Measurements from ENCODE around the gene TMC2. TPM values are rescaled to one million over a fixed set of nuclear protein-coding genes. Genes with fewer than 3 reads are reported as not detected.

The TMC2 gene
- polyA plus RNA-seq, 2 of the 4 experiments (the other 2 are of a cell fraction): not detected

GRCh38 chr20:2604506-2604835 lies 68.1 kb downstream of the TMC2 start (continued):
- TF ChIP-seq PBX3 (IDR thresholded peaks at IDR 0.05): no peak
- TF ChIP-seq GATA3 (IDR thresholded peaks at IDR 0.05; ENCODE audit: borderline replicate concordance): no peak
- no peak for TF ChIP-seq BHLHE40 (IDR thresholded peaks at IDR 0.05; ENCODE audit: low read depth, low read length)
- no peak for TF ChIP-seq FOXS1 (CRISPR knock-in tag; IDR thresholded peaks at IDR 0.05)
- TF ChIP-seq HOXB13 (CRISPR knock-in tag; IDR thresholded peaks at IDR 0.05; ENCODE audit: low read depth): no peak
- no peak for TF ChIP-seq EP300 (IDR thresholded peaks at IDR 0.05)
- TF ChIP-seq NPAS2 (CRISPR knock-in tag; IDR thresholded peaks at IDR 0.05; ENCODE audit: borderline replicate concordance): no peak
- no peak for TF ChIP-seq SREBF2 (IDR thresholded peaks at IDR 0.05)
- TF ChIP-seq POLR2AphosphoS2 (conservative IDR thresholded peaks at IDR 0.05; ENCODE audit: low read length): no peak

- no peak overlapping the region for H3K4me3 ChIP-seq
- ChIA-PET POLR2A (no interaction called here), CTCF (interaction anchor here (0.6 to 0.9 kb wide), 4 partner anchors 40 to 82 kb away, joined by 3 to 4 read pairs (median 3); no protein-coding TSS in a partner anchor)
- no peak for FAIRE-seq
- WGBS (ENCODE audit: missing lambda C conversion rate): 0% methylated on average over 1 of the region's 1 CpG
- ATAC-seq: no peak
- H3K9me3 ChIP-seq: peaks cover 23% of the 10 kb centered on the region
- DNase-seq (ENCODE audit: low read depth in 1 of 2, low spot score in 1 of 2): no peak
- no peak overlapping the region for H3K4me2 ChIP-seq
- TF ChIP-seq JUN (IDR thresholded peaks at IDR 0.05) (no peak), CHD2 (IDR thresholded peaks at IDR 0.05; ENCODE audit: low read length, partially characterized antibody) (no peak), EP300 (IDR thresholded peaks at IDR 0.05) (no peak), RFX5 (IDR thresholded peaks at IDR 0.05) (no peak), RCOR1 (IDR thresholded peaks at IDR 0.05; ENCODE audit: low read depth, low read length) (no peak), FOSL2 (IDR thresholded peaks at IDR 0.05) (no peak), FOSL2 (CRISPR knock-in tag; IDR thresholded peaks at IDR 0.05) (no peak), SMC3 (IDR thresholded peaks at IDR 0.05) (no peak), POLR2AphosphoS2 (conservative IDR thresholded peaks at IDR 0.05; ENCODE audit: low read length) (no peak), HDAC2 (IDR thresholded peaks at IDR 0.05) (peak; percentile 57; the same call in 1 of the 2 replicates)
- H3K4me1 ChIP-seq: no peaks in the 10 kb centered on the region
- H3K27ac ChIP-seq: no peak overlapping the region
Measured at GRCh38 chr20:2606507-2607006, 70.2 kb downstream of the TMC2 start.

- Histone ChIP-seq H3K4me2 (no peak overlapping the region), H3K27ac (no peak overlapping the region), H3K9me3 (peaks cover 22% of the 10 kb centered on the region), H3K4me3 (no peak overlapping the region), H3K4me1 (no peaks in the 10 kb centered on the region)
- DNase-seq (ENCODE audit: low read depth in 1 of 2, low spot score in 1 of 2): no peak
- 19% methylated on average over 6 of the region's 6 CpGs for WGBS (ENCODE audit: missing lambda C conversion rate)
- no peak for FAIRE-seq
- TF ChIP-seq FOSL2 (IDR thresholded peaks at IDR 0.05) (no peak), FOSL2 (CRISPR knock-in tag; IDR thresholded peaks at IDR 0.05) (no peak), CTCF (IDR thresholded peaks at IDR 0.05) (no peak), HMGXB4 (CRISPR knock-in tag; IDR thresholded peaks at IDR 0.05; ENCODE audit: borderline replicate concordance) (no peak), RNF2 (IDR thresholded peaks at IDR 0.05; ENCODE audit: borderline replicate concordance, low read depth) (no peak), ATOH8 (CRISPR knock-in tag; IDR thresholded peaks at IDR 0.05; ENCODE audit: low read depth) (no peak), REST (IDR thresholded peaks at IDR 0.05) (no peak), POLR2AphosphoS2 (conservative IDR thresholded peaks at IDR 0.05; ENCODE audit: low read length) (no peak), HOXB5 (CRISPR knock-in tag; IDR thresholded peaks at IDR 0.05) (no peak), HES2 (IDR thresholded peaks at IDR 0.05) (no peak), GATA3 (IDR thresholded peaks at IDR 0.05; ENCODE audit: borderline replicate concordance) (no peak), RARB (CRISPR knock-in tag; IDR thresholded peaks at IDR 0.05) (no peak), MAZ (IDR thresholded peaks at IDR 0.05; ENCODE audit: borderline replicate concordance, low read depth, low read length) (no peak)
- ChIA-PET POLR2A (no interaction called here), CTCF (no interaction called here)
- ATAC-seq: no peak
Measured at GRCh38 chr20:2610326-2610725, 74.0 kb downstream of the TMC2 start.
